K562 (cell line): ENCODE results near the gene SYNCRIP. TPM values are rescaled to one million over a fixed set of nuclear protein-coding genes. Genes with fewer than 3 reads are reported as not detected.

ENCODE experiments used
- BRD4 ChIP-seq: fragments of 200-600 bp; sonication (generic); IDR thresholded peaks from 2 replicates; pipeline ENCODE4 v1.6.1; 2017; ENCODE audit warnings: inconsistent platforms
- BRF1 ChIP-seq: IDR thresholded peaks from 3 replicates; pipeline ENCODE4 v1.6.1; 2011; ENCODE audit warnings: borderline replicate concordance, mild to moderate bottlenecking; ENCODE audit not compliant: insufficient read length; ENCODE audit errors: extremely low read depth
- CREM ChIP-seq: IDR thresholded peaks from 2 replicates; pipeline ENCODE4 v1.6.1; 2014; ENCODE audit warnings: antibody characterized with exemption, low read depth
- CSDE1 ChIP-seq, 2 experiments: fragments of 450-650 bp; IDR thresholded peaks; 2 replicates each; pipeline ENCODE4 v1.6.1; 2016; ENCODE audit warnings: mild to moderate bottlenecking in 1 of 2
- DPF2 ChIP-seq: fragments of 450-650 bp; IDR thresholded peaks from 2 replicates; pipeline ENCODE4 v1.6.1; 2016
- EZH2 ChIP-seq: IDR thresholded peaks from 2 replicates; pipeline ENCODE4 v1.6.1; 2012; ENCODE audit warnings: low read depth, mild to moderate bottlenecking, inconsistent platforms, low read length, borderline replicate concordance
- FOSL1 ChIP-seq: fragments of 200-800 bp; sonication (Bioruptor generic); conservative IDR thresholded peaks from 2 replicates; pipeline ENCODE4 v1.6.1; 2016; ENCODE audit warnings: missing genetic modification characterization, missing compliant biosample characterization
- FOXJ3 ChIP-seq: sonication (generic); formaldehyde crosslinking; IDR thresholded peaks from 2 replicates; pipeline ENCODE4 v1.4.0; 2020; ENCODE audit warnings: mild to moderate bottlenecking, missing genetic modification reagents
- HDAC2 ChIP-seq: fragments of 450-650 bp; IDR thresholded peaks from 2 replicates; pipeline ENCODE4 v1.6.1; 2016; ENCODE audit warnings: mild to moderate bottlenecking
- KAT2B ChIP-seq: IDR thresholded peaks from one replicate; pipeline ENCODE4 v1.6.1; 2012; ENCODE audit warnings: low read depth, mild to moderate bottlenecking, control low read depth, inconsistent platforms, low read length, moderate library complexity
- MYNN ChIP-seq, 2 experiments: sonication (generic); formaldehyde crosslinking in 1 of 2; IDR thresholded peaks; 2 replicates each; pipeline versions ENCODE4 v1.5.0 to v1.6.1; 2016 to 2020; ENCODE audit warnings: antibody characterized with exemption in 1 of 2, missing genetic modification reagents in 1 of 2
- NR1H2 ChIP-seq: sonication (generic); formaldehyde crosslinking; IDR thresholded peaks from 2 replicates; pipeline ENCODE4 v1.4.0; 2020; ENCODE audit warnings: mild to moderate bottlenecking, missing genetic modification reagents
- PML ChIP-seq: IDR thresholded peaks from 2 replicates; pipeline ENCODE4 v1.6.1; 2012; ENCODE audit warnings: low read length, inconsistent platforms
- SIX5 ChIP-seq, 2 experiments: IDR thresholded peaks; 2 replicates each; pipeline ENCODE4 v1.6.1; 2011; ENCODE audit warnings: low read length in 2 of 2, borderline replicate concordance in 1 of 2, low read depth in 1 of 2, mild to moderate bottlenecking in 1 of 2, moderate library complexity in 1 of 2; ENCODE audit not compliant: insufficient read depth in 1 of 2
- SOX6 ChIP-seq: fragments of 450-650 bp; IDR thresholded peaks from 2 replicates; pipeline ENCODE4 v1.6.1; 2014; ENCODE audit warnings: mild to moderate bottlenecking
- SP1 ChIP-seq: sonication (generic); formaldehyde crosslinking; IDR thresholded peaks from 2 replicates; pipeline ENCODE4 v1.8.1; 2022; ENCODE audit warnings: mild to moderate bottlenecking, missing genetic modification reagents
- SREBF2 ChIP-seq: sonication (generic); formaldehyde crosslinking; IDR thresholded peaks from 2 replicates; pipeline ENCODE4 v1.4.0; 2020; ENCODE audit warnings: mild to moderate bottlenecking, missing genetic modification reagents
- TOE1 ChIP-seq, 2 experiments: fragments of 450-650 bp in 1 of 2; sonication (generic) in 1 of 2; formaldehyde crosslinking in 1 of 2; IDR thresholded peaks; 2 replicates each; pipeline versions ENCODE4 v1.7.1 to v1.8.0; 2016 to 2022; ENCODE audit warnings: borderline replicate concordance in 2 of 2, mild to moderate bottlenecking in 2 of 2, antibody characterized with exemption in 1 of 2, inconsistent platforms in 1 of 2, low read depth in 1 of 2, missing genetic modification reagents in 1 of 2, moderate library complexity in 1 of 2
- ZBTB17 ChIP-seq: fragments of 450-650 bp; formaldehyde crosslinking; IDR thresholded peaks from 2 replicates; pipeline ENCODE4 v1.4.0; 2020; ENCODE audit warnings: mild to moderate bottlenecking
- ZNF165 ChIP-seq: fragments of 250-450 bp; sonication (Bioruptor Pico); IDR thresholded peaks from 2 replicates; pipeline ENCODE4 v1.4.0; 2020; ENCODE audit warnings: borderline replicate concordance
- ZNF324 ChIP-seq: fragments of 250-450 bp; sonication (Bioruptor Pico); IDR thresholded peaks from 2 replicates; pipeline ENCODE4 v1.4.0; 2020; ENCODE audit warnings: mild to moderate bottlenecking
- ZNF586 ChIP-seq: fragments of 450-650 bp; formaldehyde crosslinking; conservative IDR thresholded peaks from 2 replicates; pipeline ENCODE4 v1.4.0; 2020; ENCODE audit warnings: mild to moderate bottlenecking, moderate library complexity
- ZNF780A ChIP-seq: fragments of 250-450 bp; sonication (Bioruptor Pico); IDR thresholded peaks from 2 replicates; pipeline ENCODE4 v1.5.0; 2021; ENCODE audit warnings: mild to moderate bottlenecking
- polyA plus RNA-seq, 8 experiments: library from polyadenylated mRNA; depleted of rRNA in 4 of 8; stranded (reverse) in 5 of 8; unstranded in 3 of 8; fragments of >200 nt; fragmentation: Nextera tagmentation in 2 of 8; fragmentation: Illumina TruSeq in 1 of 8; extraction: Ambion mirVana in 2 of 8; extraction: Trizol in 1 of 8; gene quantifications; 2 replicates each; pipeline versions ENCODE4 v1.2.1 to v1.2.3, GENCODE V29; 2011 to 2014; ENCODE audit warnings: inconsistent platforms in 1 of 8, missing spikeins in 1 of 8
- total RNA-seq, 7 experiments: library from RNA; depleted of rRNA in 6 of 7; stranded (reverse); fragments of >200 nt in 6 of 7; fragmentation: Illumina TruSeq in 2 of 7; extraction: Trizol in 2 of 7; gene quantifications; 2 replicates each; pipeline versions ENCODE4 v1.2.1 to v1.2.3, GENCODE V29; 2011 to 2021; ENCODE audit warnings: low replicate concordance in 1 of 7
- TF ChIP-seq, protein P1 (sequence below): fragments of 450-650 bp; formaldehyde crosslinking; IDR thresholded peaks from 2 replicates; pipeline ENCODE4 v1.4.0; 2022; ENCODE audit warnings: mild to moderate bottlenecking, moderate library complexity
- TF ChIP-seq, protein P2 (sequence below): fragments of 250-450 bp; sonication (Bioruptor Pico); IDR thresholded peaks from 2 replicates; pipeline ENCODE4 v1.8.0; 2021; ENCODE audit warnings: moderate library complexity, mild to moderate bottlenecking, inconsistent platforms
- TF ChIP-seq, protein P3 (sequence below): fragments of 450-650 bp; conservative IDR thresholded peaks from 2 replicates; pipeline ENCODE4 v1.6.1; 2016; ENCODE audit warnings: missing genetic modification characterization, low read depth, mild to moderate bottlenecking, control low read depth, missing compliant biosample characterization

The SYNCRIP gene
- total and polyA plus RNA-seq, 9 of the 15 experiments (the other 6 are each of a cell fraction or from before 2014, with no cell fraction given), result 46.5 to 295 (median 140) TPM

DNA sequence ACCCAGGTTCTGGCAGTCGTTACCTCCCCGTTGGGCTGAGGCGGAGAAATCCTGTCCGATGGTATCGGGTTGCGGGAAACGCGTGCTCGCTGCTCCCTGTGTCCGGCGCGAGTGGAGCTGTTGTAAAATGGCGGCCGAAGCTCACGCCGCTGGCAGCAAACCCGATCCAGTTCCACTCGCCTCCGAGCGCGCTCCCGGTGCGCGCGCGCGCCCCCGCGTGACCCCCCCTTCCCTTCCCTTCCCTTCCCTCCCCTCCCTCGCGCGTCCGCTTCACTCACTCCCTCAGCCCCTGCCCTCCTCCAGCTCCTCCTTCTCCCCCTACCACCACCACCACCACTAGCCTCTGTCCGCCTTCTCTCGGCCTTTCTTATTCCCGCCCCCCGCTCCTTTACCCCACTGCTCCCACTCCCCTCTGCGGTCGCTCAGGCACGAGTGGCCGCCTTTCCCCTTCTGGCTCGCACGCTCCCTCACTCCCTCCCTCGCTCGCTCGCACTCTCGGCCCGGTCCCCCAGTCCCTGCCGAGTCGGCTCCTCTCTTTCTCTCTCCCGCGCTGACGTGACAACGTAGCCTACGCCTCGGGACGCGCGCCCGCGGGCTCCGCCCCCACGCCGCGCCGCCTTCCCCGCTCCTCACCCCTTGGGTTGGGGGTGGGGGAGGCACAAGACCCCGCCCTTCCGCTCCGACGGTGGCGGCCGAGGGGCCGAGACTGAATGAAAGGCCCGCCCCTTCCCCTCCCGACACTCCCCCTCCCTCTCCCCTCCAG, at the start of gene SYNCRIP (continued):
- TF ChIP-seq MYNN (IDR thresholded peaks at IDR 0.05), result no peak
- no peak for TF ChIP-seq MYNN (CRISPR knock-in tag; IDR thresholded peaks at IDR 0.05)
- TF ChIP-seq FOXJ3 (CRISPR knock-in tag), result no peak
- TF ChIP-seq DPF2, result peak; percentile 89
- TF ChIP-seq FOSL1 (tag), result no peak
- TF ChIP-seq KAT2B, result no peak
- TF ChIP-seq, protein P1, sequence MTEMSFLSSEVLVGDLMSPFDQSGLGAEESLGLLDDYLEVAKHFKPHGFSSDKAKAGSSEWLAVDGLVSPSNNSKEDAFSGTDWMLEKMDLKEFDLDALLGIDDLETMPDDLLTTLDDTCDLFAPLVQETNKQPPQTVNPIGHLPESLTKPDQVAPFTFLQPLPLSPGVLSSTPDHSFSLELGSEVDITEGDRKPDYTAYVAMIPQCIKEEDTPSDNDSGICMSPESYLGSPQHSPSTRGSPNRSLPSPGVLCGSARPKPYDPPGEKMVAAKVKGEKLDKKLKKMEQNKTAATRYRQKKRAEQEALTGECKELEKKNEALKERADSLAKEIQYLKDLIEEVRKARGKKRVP (CRISPR knock-in tag), result no peak
- TF ChIP-seq CREM, result peak; percentile 93
- TF ChIP-seq BRD4, result peak; percentile 25; the same call in 1 of the 2 replicates
- no peak for TF ChIP-seq SIX5 (IDR thresholded peaks at IDR 0.05; ENCODE audit: borderline replicate concordance in 1 of 2, insufficient read depth in 1 of 2, low read depth in 1 of 2, low read length in 2 of 2)
- TF ChIP-seq, protein P2, sequence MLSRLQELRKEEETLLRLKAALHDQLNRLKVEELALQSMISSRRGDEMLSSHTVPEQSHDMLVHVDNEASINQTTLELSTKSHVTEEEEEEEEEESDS, result no peak
- TF ChIP-seq TOE1 (IDR thresholded peaks at IDR 0.05; ENCODE audit: borderline replicate concordance), result peak; percentile 86
- peak; percentile 60; the same call in 1 of the 2 replicates for TF ChIP-seq TOE1 (CRISPR knock-in tag; IDR thresholded peaks at IDR 0.05; ENCODE audit: borderline replicate concordance, low read depth)
- peak in 1 of 2 experiments; percentile 67; a peak in 2 of 4 replicates for TF ChIP-seq CSDE1 (IDR thresholded peaks at IDR 0.05)
- TF ChIP-seq, protein P3, sequence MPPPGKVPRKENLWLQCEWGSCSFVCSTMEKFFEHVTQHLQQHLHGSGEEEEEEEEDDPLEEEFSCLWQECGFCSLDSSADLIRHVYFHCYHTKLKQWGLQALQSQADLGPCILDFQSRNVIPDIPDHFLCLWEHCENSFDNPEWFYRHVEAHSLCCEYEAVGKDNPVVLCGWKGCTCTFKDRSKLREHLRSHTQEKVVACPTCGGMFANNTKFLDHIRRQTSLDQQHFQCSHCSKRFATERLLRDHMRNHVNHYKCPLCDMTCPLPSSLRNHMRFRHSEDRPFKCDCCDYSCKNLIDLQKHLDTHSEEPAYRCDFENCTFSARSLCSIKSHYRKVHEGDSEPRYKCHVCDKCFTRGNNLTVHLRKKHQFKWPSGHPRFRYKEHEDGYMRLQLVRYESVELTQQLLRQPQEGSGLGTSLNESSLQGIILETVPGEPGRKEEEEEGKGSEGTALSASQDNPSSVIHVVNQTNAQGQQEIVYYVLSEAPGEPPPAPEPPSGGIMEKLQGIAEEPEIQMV, result no peak
- no peak for TF ChIP-seq BRF1
- TF ChIP-seq SOX6, result 0 out of 2 replicates have a peak, but pooled peaks have one; percentile 10
- peak; percentile 72; the same call in 1 of the 2 replicates for TF ChIP-seq HDAC2
- TF ChIP-seq SREBF2 (CRISPR knock-in tag), result no peak
- TF ChIP-seq ZNF165, result no peak
- TF ChIP-seq ZNF586 (CRISPR knock-in tag), result no peak
- no peak for TF ChIP-seq EZH2
- no peak for TF ChIP-seq ZNF324
- TF ChIP-seq SP1 (CRISPR knock-in tag), result peak; percentile 77; the same call in 1 of the 2 replicates
- no peak for TF ChIP-seq NR1H2 (CRISPR knock-in tag)
- no peak for TF ChIP-seq ZBTB17 (CRISPR knock-in tag)
- TF ChIP-seq PML, result peak; percentile 87
- no peak for TF ChIP-seq ZNF780A (CRISPR knock-in tag)
